NCI-H1436 treated with DMSO at 0.1 percent for 48 hours (cell line): ENCODE data around the gene ASB16.
A peak's percentile ranks its signal among the peaks of the same experiment; 100 is the strongest.
"Not testable (repeated sequence)": the region's sequence is repeated elsewhere in the genome, so short reads cannot be mapped to it uniquely, and the experiment has no call there.

ENCODE experiments used
- DNase-seq: peaks from one replicate; lab custom pipeline; 2025; lab: John Stamatoyannopoulos, UW

ASB16 gene, protein sequence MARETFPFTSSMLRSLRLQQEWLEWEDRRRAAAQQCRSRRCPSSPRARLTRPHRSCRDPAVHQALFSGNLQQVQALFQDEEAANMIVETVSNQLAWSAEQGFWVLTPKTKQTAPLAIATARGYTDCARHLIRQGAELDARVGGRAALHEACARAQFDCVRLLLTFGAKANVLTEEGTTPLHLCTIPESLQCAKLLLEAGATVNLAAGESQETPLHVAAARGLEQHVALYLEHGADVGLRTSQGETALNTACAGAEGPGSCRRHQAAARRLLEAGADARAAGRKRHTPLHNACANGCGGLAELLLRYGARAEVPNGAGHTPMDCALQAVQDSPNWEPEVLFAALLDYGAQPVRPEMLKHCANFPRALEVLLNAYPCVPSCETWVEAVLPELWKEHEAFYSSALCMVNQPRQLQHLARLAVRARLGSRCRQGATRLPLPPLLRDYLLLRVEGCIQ

DNA sequence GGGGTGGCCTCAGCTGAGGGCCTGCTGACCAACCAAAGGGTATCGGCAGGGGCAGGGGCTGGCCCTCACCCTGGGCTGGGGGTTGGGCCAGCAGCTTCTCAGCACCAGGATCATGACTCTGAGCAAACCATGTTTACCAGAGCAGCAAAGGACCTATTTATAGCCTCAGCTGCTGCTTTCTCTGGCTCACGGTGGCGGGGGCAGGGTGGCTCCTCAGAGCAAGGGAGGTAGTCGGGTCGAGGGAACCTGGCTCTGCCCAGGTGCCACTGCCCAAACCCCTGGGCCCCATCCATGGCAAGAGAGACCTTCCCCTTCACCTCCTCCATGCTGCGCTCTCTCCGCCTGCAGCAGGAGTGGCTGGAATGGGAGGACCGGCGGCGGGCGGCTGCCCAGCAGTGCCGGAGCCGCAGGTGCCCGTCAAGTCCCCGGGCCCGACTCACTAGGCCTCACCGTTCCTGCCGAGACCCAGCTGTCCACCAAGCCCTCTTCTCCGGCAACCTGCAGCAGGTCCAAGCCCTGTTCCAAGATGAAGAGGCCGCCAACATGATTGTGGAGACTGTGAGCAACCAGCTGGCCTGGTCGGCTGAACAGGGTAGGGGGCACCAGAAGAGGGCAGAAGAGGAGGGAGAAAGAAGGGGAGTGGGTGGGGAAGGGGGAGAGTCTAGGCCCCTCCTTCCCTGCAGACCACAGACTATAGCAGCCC is at the start of gene ASB16:
Gene ASB16 (plus strand): TSS at position 206 of the 703 bp plus-strand sequence. CDS start 86 bp downstream, at position 292.
- no peak for DNase-seq

DNA sequence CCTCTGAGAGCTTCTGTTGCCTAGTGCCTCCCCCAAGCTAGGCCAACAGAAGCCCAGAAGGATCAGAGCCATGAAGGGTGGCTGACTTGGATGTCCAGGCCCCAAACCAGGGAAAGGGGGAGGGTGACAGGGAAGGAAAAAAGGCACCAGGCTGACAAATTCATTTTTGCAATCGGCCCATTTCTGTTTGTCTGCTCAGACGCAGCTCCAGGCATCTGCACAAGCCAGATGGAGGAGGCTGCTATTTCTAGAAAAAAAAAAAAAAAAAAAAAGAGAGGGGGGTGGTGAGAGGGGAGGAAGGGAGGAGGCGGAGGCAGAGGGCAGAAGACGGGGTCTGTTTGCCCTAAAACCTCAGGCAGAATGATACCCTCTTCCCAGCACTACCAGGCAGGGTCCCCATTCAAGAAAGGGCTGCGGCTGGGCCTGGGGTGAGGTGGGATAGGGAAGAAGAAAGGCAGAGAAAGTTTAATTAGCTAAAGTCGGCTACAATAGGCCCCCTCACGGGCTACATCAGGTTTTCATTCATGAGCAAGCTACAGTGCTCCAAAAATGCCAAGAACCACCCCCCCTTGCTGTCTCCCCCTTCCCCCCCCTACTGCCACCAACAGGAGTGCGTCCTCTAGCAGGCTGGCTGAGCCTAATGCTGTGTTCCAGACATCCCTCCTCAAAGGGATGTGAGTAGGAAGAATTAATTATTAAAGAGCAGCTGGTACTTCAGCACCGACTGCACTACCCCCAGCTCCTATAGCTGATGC is 49.5 kb upstream of the ASB16 start:
- no peak for DNase-seq

DNA sequence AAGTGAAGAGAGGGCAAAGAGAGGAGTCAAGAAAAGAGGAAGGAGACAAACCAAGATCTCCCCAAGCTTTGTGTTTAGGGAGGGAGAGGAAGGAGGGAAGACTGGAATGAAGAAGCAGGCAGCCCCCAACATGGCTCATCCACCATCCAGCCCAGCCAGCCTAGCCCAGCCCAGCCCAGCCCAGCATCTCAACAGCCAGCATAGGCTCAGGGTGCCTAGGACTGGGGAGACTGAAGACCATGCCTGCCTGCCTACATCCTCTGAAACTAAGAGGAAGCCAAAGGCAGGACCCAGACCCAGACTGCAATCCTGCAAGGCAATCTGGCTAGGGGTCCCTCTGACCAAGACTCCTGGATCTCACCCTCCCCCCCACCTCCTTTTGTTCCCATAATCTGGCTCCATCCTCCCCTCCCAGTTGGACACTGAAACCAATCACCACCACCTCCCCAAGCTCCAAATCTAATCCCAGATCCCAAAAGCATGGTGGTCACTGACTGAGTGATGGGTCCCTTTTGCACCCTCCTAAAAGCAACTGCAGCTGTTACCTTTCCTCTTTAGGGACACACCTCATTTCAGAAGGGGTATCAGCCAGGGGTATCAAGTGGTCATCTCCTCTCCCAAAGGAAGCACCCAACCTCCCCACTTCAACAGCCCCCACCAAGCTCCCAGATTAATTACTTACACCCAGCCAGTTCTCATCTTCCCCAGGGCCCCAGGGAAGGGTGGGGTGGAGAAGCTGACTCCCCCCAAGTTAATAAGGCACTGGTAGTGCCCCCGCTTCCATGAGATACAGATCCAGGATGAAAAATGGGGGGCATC is 48.3 kb upstream of the ASB16 start:
- no peak for DNase-seq

DNA sequence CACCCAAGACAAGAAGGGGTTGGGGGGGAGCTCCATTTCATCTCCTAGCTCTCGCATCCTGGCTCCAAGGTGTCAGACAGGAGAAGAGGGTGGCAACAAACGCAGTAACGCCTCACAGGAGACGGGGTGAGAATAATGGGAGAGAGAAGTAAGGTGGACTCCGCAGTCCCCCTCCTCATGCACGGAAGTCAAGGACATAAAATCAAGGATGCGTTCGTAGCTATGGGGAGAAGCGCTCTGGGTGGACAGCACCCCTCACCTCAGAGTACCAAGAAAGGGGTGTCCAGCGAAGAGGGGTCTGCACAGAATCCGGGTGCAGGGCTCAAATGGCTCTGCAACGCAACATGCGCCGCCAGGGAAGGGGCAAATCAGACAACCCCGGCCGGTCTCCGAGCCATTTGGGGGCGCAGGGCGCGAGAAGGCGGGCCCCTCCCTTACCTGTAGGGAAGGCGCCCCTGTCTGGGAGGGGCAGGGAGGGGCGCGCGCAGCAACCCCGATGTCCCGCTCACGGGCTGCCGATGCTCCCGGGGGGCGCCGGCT is 47.6 kb upstream of the ASB16 start:
- DNase-seq, result no peak

DNA sequence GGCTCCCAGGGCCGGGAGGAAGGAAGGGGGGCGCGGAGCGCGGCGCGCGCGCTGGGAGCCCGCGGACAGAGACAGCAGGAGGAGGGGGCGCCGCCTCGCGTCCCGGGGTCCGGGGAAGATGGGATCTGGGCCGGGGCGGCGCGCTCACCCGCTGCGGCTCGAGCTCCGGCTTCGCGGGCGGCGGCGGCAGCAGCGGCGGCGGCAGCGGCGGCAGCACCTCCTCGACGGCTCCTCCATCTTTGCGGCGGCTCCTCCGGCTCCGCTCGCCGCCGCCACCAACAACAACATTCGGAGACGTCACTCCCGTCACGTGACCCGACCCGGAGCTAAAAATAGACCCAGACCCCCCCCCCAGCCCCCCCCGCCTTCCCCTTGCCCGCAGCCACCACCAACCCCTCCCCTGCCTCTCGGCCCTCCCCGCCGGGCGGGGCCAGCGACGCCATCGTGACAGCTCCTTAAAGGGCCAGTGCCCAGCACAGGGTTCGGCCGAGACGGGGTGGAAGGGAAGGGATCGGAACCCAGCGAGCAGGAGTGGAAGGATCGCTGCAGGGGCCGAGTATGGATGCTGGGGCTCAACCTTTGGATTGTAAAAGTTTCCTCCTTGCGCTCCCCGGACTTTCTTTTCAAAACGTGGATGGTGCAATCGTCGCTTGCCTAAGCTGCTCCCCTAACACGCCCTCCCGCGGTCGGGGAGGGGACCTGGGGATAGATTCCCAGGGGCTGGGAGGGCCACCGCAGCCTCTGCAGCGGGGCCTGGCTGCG is 47.0 kb upstream of the ASB16 start, which contains the start of gene HDAC5:
Gene HDAC5 (minus strand): TSS at position 286 of the 762 bp plus-strand sequence. CDS start 6,126 bp downstream, outside the sequence.
- peak; percentile 81 for DNase-seq

DNA sequence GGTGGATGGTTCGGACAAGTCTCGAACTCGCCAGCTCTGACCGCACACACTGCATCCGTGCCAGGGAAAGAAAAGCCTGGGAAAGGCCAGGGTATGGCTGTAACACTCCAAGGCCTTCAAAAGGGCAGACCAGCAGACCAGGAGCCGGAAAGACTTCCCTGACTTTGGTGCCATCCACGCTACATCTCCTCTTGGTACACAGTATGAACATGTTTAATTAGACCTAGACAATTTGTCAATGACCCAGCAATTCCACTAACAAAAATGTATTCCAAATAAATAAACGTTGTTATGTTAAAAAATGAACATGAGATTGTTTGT is 46.4 kb upstream of the ASB16 start:
- DNase-seq, result no peak

DNA sequence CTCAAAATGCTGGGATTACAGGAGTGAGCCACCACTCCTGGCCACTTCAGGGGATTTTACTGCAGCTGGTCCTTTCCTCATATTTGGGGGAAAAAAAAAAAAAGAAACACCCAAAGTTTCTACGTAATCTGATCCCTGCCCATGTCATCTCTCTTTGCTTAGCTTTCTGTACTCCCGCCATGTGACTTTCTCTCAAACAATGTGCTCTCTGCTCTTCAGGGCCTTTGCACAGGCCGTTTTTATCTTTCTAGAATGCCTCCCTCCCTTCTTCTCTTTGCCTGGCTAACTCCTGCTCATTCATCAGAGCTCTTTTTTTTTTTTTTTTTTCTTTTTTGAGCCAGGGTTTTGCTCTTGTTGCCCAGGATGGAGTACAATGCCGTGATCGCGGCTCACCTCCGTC is 42.1 kb upstream of the ASB16 start:
- no peak for DNase-seq

DNA sequence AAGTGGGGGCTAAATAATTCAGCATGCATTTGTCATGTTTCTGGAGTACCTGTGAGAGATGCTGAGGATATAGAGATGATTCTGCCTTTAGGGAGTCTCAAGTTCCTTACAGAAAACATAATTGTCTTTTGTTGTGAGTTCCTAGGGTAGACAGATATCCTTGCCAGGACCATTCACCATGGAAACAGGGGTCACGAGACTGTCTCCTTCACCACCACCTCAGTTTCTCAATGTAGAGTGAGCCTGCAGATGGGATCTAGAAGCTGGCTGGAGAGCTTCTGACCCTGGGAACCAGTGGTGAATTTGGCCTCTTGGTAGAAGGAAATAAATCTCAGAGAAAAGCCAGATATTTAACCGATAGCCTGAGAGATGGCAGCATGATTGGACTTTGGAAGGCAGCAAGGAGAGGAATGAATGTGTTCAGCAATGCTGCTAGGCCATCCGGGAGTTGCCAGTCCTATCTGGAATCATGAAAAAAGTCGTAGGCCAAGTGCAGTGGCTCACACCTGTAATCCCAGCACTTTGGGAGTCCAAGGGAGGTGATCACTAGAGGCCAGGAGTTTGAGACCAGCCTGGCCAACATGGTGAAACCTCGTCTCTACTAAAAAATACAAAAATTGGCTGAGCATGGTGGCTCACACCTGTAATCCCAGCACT is 39.7 kb upstream of the ASB16 start:
- no peak for DNase-seq

DNA sequence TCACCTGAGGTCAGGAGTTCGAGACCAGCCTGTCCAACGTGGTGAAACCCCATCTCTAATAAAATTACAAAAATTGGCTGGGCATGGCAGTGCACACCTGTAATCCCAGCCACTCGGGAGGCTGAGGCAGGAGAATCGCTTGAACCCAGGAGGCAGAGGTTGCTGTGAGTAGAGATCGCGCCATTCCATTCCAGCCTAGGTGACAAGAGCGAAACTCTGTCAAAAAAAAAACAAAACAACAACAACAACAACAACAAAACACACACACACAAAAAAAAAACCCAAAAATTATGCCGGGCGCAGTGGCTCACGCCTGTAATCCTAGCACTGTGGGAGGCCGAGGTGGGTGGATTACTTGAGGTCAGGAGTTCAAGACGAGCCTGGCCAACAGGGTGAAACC is 39.1 kb upstream of the ASB16 start:
- not testable (repeated sequence) for DNase-seq

DNA sequence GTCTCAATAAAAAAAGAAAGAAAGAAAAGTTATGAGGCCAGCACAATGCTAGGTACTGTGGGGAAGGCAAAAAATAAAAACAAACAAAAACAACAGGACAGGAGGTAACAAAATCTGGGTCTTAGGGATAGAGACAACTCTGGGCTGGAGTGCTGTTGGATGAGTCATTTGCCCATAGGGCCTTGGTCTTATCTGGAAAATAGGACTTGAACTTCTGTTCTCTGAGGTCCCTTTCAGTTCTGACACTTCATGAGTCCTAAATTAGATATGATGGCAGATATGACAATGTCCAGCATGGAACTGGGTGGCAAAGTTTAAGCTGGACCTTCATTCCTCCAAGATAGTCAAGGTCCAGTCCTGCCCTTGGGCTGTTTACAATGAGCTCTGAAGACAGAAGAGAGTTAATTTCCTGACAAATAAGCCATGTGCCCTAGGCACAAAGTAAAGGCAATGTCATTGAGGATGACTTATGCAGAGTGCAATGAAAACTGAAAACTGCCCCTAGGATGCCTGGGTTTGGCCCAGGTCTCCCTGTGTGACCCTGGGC is 38.2 kb upstream of the ASB16 start:
- no peak for DNase-seq

DNA sequence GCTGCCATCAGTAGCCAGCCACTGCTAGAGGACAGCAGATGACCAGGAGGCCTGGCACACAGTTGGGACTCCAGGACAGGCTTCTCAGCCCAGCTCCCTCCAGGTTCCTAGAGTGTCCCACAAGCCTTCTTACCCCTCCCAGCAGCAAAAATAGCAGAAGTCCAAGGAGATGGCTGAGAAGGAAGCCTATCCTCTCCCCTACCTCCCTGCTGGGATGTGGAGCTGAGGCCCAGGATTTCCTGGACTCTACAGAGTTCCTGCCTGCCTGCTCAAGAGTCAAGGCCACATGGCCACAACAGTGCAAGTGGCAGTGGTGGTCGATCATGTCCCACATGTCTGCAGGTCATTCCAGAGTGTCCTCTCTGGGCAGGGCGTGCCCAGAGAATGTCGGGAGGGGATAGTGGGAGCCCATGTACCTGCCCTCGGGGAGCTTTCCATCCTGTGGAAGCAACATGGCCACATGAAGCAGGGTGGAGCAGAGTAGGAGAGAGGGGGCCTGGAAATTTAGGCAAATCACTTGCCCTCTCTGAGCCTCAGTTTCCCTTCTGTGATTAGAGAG is 36.5 kb upstream of the ASB16 start:
- DNase-seq, result no peak

DNA sequence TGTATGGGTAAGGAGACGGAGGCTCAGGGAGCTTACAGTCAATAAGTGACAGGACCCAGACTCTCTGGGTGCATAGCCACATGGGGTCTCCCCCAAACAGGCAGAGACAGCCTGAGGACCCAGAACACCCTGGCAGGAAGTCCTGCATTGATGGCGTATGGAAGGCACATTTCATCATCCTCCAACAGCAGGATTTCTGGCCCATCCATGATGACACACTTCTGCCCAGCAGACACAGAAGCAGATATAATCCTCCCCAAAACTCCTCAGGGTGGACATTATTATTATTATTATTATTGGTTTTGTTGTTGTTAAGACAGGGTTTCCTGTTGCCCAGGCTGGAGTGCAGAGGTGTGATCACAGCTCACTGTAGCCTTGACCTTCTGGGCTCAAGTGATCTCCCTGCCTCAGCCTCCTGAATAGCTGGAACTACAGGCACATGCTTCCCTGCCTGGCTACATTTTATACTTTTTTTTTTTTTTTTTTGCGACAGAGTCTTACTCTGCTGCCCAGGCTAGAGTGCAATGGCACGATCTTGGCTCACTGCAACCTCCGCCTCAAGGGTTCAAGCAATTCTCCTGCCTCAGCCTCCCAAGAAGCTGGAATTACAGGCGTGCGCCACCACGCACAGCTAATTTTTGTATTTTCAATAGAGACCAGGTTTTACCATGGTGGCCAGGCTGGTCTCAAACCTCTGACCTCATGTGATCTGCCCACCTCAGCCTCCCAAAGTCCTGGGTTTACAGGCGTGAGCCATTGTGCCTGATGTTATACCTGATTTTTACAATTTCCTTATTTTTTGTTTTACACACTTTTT is 35.5 kb upstream of the ASB16 start:
- DNase-seq, result no peak

DNA sequence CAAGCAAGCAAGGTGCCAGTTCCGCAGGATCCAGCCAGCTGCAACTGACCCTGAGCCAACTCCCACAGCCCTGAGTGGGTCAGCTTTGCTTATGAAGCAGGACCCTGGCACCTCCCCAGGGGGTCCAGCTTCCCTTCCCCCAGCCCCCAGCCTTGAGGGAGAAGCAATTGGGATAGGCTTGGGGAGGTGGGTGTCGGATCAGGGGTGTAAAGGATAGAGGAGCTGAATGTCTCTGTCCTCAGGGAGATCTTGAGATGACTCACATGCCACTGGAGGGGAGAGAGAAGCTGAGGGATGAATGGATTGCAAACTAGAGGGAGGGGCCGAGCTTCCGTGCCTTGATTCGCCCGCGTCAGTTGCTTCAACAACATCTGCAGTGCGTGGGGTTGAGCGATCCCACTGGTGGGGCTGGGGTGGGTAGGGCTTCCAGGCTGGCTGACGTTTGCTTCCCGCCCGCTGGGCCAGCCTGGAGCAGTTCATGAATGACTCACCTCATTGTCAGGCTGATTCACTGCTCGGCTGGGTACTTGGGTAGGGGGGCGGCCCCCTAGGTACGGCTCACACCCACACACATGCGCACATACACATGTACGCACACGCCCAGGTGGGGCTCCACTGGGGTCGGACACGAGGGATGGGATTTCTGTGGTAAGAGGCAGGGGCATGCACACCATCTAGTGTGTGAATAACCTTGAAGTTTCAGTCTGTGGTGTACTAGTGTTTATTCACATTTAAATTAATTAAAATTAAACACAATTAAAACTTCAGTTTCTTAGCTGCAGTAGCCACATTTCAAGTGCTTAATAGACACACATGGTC is 32.4 kb upstream of the ASB16 start:
- DNase-seq, result peak; percentile 77

DNA sequence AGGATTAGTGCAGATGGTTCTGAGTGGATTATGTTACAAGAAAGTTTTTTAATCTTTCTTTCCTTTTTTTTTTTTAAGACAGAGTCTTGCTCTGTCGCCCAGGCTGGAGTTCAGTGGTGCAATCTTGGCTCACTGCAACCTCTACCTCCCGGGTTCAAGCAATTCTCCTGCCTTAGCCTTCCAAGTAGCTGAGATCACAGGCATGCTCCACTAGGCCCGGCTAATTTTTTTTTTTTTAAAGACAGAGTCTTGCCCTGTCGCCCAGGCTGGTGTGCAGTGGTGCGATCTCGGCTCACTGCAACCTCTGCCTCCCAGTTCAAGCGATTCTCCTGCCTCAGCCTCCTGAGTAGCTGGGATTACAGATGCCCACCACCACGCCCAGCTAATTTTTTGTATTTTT is 26.6 kb upstream of the ASB16 start:
- not testable (repeated sequence) for DNase-seq

DNA sequence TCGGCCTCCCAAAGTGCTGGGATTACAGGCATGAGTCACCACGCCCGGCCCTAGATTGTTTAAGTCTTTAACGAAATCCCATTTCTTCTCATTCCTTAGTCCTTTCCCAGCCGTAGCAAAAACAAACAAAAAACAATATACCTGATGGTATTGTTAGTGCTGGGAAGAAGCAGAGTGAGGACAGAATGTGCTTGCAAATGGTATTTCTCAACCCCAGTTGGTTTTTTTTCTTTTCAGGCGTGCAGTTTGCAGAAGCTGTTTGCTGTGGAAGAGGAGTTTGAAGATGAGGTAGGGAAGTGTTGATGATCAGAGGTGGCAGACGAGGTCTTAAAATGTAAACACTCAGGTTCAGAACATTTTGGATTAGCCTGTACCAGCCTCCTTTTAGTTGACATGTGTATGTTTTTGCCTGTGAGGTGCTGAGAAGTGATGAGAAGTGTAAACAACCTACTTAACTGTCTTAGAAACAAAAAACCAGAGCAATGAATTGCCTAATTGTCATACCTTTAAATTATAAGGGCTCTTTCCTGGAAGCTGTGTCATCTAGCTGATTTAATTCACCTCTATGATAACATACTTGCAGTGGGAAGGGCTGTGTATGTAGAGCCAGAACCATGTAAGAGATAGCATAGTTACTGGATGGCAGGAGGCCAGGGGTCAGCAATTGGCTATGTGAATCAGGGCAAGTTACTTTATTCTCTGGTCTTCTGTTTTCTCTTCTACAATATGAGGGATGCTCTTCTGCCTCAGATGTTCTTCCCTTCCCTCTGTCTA is 25.4 kb upstream of the ASB16 start:
- DNase-seq, result no peak

DNA sequence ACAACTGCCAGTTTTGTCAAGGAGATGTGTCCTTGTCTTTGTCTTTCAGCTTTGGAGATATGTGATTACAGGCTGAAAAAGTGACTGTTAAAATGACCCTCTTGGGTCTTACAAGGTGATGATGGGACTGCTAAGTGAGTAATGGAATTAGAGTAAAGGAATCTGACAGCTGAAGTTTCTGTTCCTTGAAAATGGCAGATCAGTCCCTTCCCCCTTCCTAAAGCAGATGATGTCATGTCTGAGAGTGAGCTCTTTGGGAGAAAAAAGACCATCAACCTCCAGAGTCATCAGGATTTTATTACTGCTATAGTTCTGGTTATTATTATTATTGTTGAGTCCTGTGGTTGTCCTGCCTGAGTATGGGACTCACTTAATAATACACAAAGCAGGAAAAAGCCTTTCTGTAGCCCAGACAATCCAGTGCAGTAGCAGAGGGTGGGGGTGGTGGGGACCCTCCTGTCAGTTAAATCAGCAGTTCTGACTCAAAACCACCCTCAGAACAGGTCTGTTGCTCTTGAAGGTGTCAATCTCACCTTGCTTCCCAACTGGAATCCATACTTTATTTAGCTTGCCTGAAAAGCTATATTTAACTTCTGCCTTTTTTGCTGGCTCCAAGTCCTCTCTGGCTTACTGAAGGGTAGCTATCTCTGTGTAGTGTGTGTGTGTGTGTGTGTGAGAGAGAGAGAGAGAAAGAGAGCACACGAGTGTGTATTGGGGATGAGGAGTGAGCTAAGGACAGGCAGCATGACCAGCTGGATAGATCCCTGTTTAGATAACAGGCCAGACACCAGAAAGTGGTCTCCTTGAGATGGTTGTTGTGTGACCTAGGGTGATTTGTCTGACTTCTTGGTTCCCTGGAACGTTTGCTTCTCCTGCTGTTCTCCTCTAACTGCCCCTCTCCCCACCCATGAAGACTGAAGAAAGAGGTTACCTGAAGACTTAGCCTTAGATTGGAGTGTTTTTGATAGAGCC is 23.8 kb upstream of the ASB16 start:
- DNase-seq, result no peak
